Right lobe of liver (tissue), 4 donors: ENCODE data around the gene PGGT1B.

Experiments used
- CTCF ChIP-seq, 4 donors: fragments of 200-600 bp in 3 of 4; fragments of 450-650 bp in 1 of 4; IDR thresholded peaks; one replicate each; pipeline versions ENCODE4 v1.5.1 to v1.8.0; 2016 to 2022; ENCODE audit warnings: antibody characterized with exemption in 4 of 4, mild to moderate bottlenecking in 2 of 4
- POLR2A ChIP-seq: fragments of 450-650 bp; IDR thresholded peaks from one replicate; pipeline ENCODE4 v1.6.1; 2017; ENCODE audit warnings: antibody characterized with exemption, mild to moderate bottlenecking
- donor health status: DM: no; HTN: no; CAD: no.
- donor health status: DM: no; HTN: no; CAD: no.
- donor health status: DM: no; HTN: yes; CAD: no.

- TF ChIP-seq CTCF (IDR thresholded peaks at IDR 0.05), result no peak
- TF ChIP-seq POLR2A, result no peak
Observed at GRCh38 chr5:115265220-115265619, 2.5 kb upstream of the PGGT1B start.
